OCI-LY3 (cell line): ENCODE measurements around the gene MARK2.

Experiments used
- EZH2phosphoT487 ChIP-seq: fragments of 200-600 bp; shearing (Covaris generic); IDR thresholded peaks from 2 replicates; pipeline ENCODE4 v1.6.1; 2018; ENCODE audit warnings: antibody characterized with exemption, mixed run types, low read depth
- TF ChIP-seq, protein P1 (sequence below): fragments of 200-600, 300-600 bp; sonication (generic); IDR thresholded peaks from 2 replicates; pipeline ENCODE4 v1.5.1; 2014; ENCODE audit warnings: antibody characterized with exemption, low read length, low read depth

DNA sequence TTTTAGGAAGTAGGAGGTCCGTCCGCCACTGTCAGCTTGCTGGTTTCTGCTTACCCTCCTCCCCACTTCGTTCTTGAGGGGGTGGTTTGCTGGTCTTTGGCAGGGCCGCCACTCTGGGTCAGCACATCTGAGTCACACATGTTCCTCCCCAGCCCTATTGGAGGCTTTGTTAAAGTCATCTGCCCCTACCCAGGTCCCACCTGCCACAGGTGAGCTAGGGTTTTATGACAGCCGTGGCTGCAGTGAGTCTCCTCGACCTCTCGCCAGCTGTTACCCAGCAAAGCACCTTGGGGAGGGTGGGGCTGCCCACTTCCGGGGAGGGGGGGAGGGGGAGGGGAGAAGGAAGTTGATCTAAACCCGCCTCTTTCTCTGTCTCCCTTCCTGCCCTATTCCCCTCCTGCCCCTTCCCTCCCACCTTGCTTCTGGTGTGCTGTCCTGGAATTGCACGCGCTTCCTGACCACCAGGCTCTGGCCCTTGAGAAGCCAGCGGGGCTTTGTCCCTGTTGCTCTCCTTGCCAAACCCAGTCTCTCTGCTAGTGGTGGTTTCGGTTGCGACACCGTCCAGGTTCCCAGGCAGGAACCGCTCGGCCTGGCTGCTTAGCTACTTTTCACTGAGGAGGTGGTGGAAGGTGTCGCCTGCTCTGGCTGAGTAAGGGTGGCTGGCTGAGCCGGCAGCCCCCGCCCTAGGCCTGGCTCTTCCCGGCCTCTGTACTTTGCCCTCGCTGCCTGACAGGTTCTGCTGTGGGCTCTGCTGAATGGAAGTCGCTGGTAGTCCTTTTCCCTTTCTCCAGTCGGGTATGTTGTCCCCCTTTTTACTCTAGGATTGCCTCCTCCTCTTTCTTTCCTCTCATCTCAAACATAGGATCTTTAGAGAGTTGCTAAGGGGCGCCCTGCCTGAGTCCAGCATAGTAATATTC, 49.5 kb downstream of the MARK2 start:
- TF ChIP-seq, protein P1, sequence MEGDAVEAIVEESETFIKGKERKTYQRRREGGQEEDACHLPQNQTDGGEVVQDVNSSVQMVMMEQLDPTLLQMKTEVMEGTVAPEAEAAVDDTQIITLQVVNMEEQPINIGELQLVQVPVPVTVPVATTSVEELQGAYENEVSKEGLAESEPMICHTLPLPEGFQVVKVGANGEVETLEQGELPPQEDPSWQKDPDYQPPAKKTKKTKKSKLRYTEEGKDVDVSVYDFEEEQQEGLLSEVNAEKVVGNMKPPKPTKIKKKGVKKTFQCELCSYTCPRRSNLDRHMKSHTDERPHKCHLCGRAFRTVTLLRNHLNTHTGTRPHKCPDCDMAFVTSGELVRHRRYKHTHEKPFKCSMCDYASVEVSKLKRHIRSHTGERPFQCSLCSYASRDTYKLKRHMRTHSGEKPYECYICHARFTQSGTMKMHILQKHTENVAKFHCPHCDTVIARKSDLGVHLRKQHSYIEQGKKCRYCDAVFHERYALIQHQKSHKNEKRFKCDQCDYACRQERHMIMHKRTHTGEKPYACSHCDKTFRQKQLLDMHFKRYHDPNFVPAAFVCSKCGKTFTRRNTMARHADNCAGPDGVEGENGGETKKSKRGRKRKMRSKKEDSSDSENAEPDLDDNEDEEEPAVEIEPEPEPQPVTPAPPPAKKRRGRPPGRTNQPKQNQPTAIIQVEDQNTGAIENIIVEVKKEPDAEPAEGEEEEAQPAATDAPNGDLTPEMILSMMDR, result no peak
- no peak for TF ChIP-seq EZH2phosphoT487
